ENCODE measurements around the gene PTTG1IP. TPM values are rescaled to one million over a fixed set of nuclear protein-coding genes. Genes with fewer than 3 reads are reported as not detected.

The PTTG1IP gene
- total and polyA plus RNA-seq, 2 of the 4 experiments (the other 2 are of a cell fraction) = 167 to 194 TPM

DNA sequence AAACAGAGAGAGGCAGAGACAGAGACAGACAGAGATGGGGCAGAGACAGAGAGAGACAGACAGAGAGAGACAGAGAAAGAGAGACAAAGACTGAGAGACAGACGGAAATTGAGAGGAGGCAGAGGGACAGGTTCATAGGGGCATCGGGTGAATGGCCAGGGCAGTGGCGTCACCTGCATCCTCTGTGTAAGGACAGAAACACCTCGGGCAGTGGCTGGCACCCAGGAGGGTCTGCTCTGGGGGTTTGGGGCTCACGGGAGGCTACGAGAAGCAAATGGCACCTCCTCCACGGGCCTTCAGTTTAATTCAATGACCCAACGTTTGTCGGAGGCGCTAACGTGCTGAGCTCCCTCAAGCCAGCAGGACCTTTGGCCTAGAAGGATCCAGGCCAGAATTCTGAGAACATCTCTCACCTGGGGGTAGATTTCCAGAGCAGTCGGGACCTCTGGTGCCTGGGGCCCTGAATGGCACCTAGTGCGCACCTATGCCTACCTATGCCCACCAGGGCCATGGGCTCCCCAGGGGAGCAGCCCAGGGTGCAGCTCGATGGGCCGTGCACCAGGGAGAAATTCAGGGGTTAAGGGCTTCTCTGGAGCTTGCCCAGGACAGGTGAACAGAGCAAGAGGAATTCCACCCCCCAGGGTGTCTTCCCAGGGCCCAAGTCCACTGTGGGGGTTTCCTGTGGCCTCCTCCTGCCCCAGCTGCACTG lies 20.6 kb upstream of the PTTG1IP start:
- H2AFZ ChIP-seq (replicated peaks; ENCODE audit: low read length, poor library complexity) = no peak overlapping the region
- 68% methylated on average over 11 of the region's 15 CpGs; no CpG with 5 or more reads in 1 of the 2 experiments for WGBS, 2 experiments (ENCODE audit: extremely low coverage in 2 of 2, insufficient read length in 1 of 2)
- no peak overlapping the region for H2BK120ac ChIP-seq (ENCODE audit: low read depth, low read length)
- H3K36me3 ChIP-seq (ENCODE audit: control insufficient read depth, insufficient read depth, low read length) = no peaks in the 10 kb centered on the region
- H3K9ac ChIP-seq (ENCODE audit: low read depth, low read length) = no peak overlapping the region
- no peak for ATAC-seq (ENCODE audit: low read depth)
- no peak overlapping the region for H2BK15ac ChIP-seq (ENCODE audit: low read depth, low read length)
- H2BK20ac ChIP-seq (ENCODE audit: low read depth, low read length) = no peak overlapping the region
- ChIA-PET POLR2A (ENCODE audit: unreplicated experiment) (no interaction called here), CTCF (interaction anchor here (0.9 kb wide), 1 partner anchor 38 kb away, joined by 4 read pairs; no protein-coding TSS in a partner anchor)
- no peak overlapping the region for H3K56ac ChIP-seq (ENCODE audit: extremely low read depth, insufficient read depth, low read length)
- H3K27ac ChIP-seq (ENCODE audit: insufficient read depth, low read length) = no peak overlapping the region
- H3K18ac ChIP-seq (ENCODE audit: low read depth, low read length) = no peak overlapping the region
- no peak overlapping the region for H2AK9ac ChIP-seq (replicated peaks; ENCODE audit: low read depth, low read length, poor library complexity)
- TF ChIP-seq NFE2L2 (IDR thresholded peaks at IDR 0.05; ENCODE audit: low read depth, low read length) (no peak), CHD1 (IDR thresholded peaks at IDR 0.05; ENCODE audit: low read depth, low read length) (no peak), ELK1 (IDR thresholded peaks at IDR 0.05; ENCODE audit: borderline replicate concordance, low read depth, low read length) (no peak), FOS (IDR thresholded peaks at IDR 0.05; ENCODE audit: low read depth, low read length) (no peak), RCOR1 (IDR thresholded peaks at IDR 0.05; ENCODE audit: insufficient replicate concordance, low read length) (no peak), USF2 (IDR thresholded peaks at IDR 0.05; ENCODE audit: low read depth, low read length) (no peak), CEBPB (IDR thresholded peaks at IDR 0.05; ENCODE audit: low read depth, low read length) (no peak), MAFK (IDR thresholded peaks at IDR 0.05; ENCODE audit: low read depth, low read length) (no peak), BHLHE40 (IDR thresholded peaks at IDR 0.05; ENCODE audit: low read depth, low read length) (no peak), POLR2A (IDR thresholded peaks at IDR 0.05; ENCODE audit: low read depth, low read length) (no peak), RFX5 (IDR thresholded peaks at IDR 0.05; ENCODE audit: low read depth, low read length) (no peak), SMC3 (IDR thresholded peaks at IDR 0.05; ENCODE audit: low read depth, low read length) (no peak)
- TF ChIP-seq, protein P1, sequence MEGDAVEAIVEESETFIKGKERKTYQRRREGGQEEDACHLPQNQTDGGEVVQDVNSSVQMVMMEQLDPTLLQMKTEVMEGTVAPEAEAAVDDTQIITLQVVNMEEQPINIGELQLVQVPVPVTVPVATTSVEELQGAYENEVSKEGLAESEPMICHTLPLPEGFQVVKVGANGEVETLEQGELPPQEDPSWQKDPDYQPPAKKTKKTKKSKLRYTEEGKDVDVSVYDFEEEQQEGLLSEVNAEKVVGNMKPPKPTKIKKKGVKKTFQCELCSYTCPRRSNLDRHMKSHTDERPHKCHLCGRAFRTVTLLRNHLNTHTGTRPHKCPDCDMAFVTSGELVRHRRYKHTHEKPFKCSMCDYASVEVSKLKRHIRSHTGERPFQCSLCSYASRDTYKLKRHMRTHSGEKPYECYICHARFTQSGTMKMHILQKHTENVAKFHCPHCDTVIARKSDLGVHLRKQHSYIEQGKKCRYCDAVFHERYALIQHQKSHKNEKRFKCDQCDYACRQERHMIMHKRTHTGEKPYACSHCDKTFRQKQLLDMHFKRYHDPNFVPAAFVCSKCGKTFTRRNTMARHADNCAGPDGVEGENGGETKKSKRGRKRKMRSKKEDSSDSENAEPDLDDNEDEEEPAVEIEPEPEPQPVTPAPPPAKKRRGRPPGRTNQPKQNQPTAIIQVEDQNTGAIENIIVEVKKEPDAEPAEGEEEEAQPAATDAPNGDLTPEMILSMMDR (conservative IDR thresholded peaks at IDR 0.05; ENCODE audit: low read depth, low read length) = no peak
- H4K91ac ChIP-seq (ENCODE audit: insufficient read depth, low read depth, low read length) = no peak overlapping the region
- H3K23ac ChIP-seq (ENCODE audit: low read depth, low read length) = no peak overlapping the region
- intact Hi-C loops (cut with micrococcal nuclease) (loop anchor here (5.0 kb wide), 1 partner anchor 243 kb away; no protein-coding TSS in a partner anchor), in situ Hi-C loops (cut with MboI; ENCODE audit: low sequenced_read_pairs) (no loop called here), dilution Hi-C loops (cut with HindIII; ENCODE audit: low sequenced_read_pairs, unreplicated experiment) (no loop called here)
- no peaks in the 10 kb centered on the region for H3K9me1 ChIP-seq (ENCODE audit: insufficient read depth, low read length)
- H3K4me3 ChIP-seq (ENCODE audit: insufficient read depth, low read depth, low read length) = no peak overlapping the region
- H3K9me3 ChIP-seq (ENCODE audit: control insufficient read depth, insufficient read depth, low read length) = no peaks in the 10 kb centered on the region
- BruUV-seq (replicated peaks) = no TSS peak
- peaks cover 81% of the 10 kb centered on the region for H3K27me3 ChIP-seq (ENCODE audit: control insufficient read depth, insufficient read depth, low read length)
- no peak overlapping the region for H2AK5ac ChIP-seq (ENCODE audit: low read depth, low read length)
- H2BK5ac ChIP-seq (ENCODE audit: low read depth, low read length, poor library complexity, severe bottlenecking) = no peak overlapping the region
- H4K5ac ChIP-seq (ENCODE audit: low read depth, low read length) = no peak overlapping the region
- no peaks in the 10 kb centered on the region for H3K79me1 ChIP-seq (ENCODE audit: low read depth in 1 of 2, low read length in 2 of 2)
- H3K14ac ChIP-seq (replicated peaks; ENCODE audit: low read depth, low read length) = no peak overlapping the region
- H3K4ac ChIP-seq (ENCODE audit: low read depth, low read length) = no peak overlapping the region
- no peak overlapping the region for H3K4me2 ChIP-seq (ENCODE audit: low read depth, low read length)
- H4K8ac ChIP-seq (ENCODE audit: low read depth in 2 of 2, low read length in 2 of 2) = no peak overlapping the region
- 0 out of 2 replicates have a peak, but pooled peaks cover 5% of the 10 kb centered on the region for H4K20me1 ChIP-seq (ENCODE audit: insufficient read depth, low read length)
- no peaks in the 10 kb centered on the region for H3K4me1 ChIP-seq (ENCODE audit: control insufficient read depth, insufficient read depth, low read length)
- DNase-seq = no peak

Measured in IMR-90 (cell line).